HepG2 (cell line): ENCODE data around the gene PPDPF. TPM values are rescaled to one million over a fixed set of nuclear protein-coding genes. Genes with fewer than 3 reads are reported as not detected.

Experiments
- ASH2L ChIP-seq: fragments of 300-600, 200-600 bp; sonication (generic); IDR thresholded peaks from 2 replicates; pipeline ENCODE4 v1.7.0; 2017; ENCODE audit warnings: low read depth, mild to moderate bottlenecking, moderate library complexity, mixed read lengths, low read length; ENCODE audit not compliant: insufficient read length
- ATF5 ChIP-seq: sonication (generic); formaldehyde crosslinking; IDR thresholded peaks from 2 replicates; pipeline ENCODE4 v1.4.0; 2020; ENCODE audit warnings: mild to moderate bottlenecking, low read depth, missing genetic modification reagents
- BRCA1 ChIP-seq: sonication (generic); formaldehyde crosslinking; IDR thresholded peaks from 2 replicates; pipeline ENCODE4 v1.4.0; 2020; ENCODE audit warnings: missing genetic modification reagents
- BRD4 ChIP-seq: sonication (generic); formaldehyde crosslinking; IDR thresholded peaks from 2 replicates; pipeline ENCODE4 v1.4.0; 2020; ENCODE audit warnings: missing genetic modification reagents
- HHEX ChIP-seq: IDR thresholded peaks from 2 replicates; pipeline ENCODE4 v1.6.1; 2016; ENCODE audit warnings: control low read depth
- LRRFIP1 ChIP-seq: sonication (generic); formaldehyde crosslinking; conservative IDR thresholded peaks from 2 replicates; pipeline ENCODE4 v1.4.0; 2020; ENCODE audit warnings: missing genetic modification reagents
- MEIS2 ChIP-seq: sonication (generic); formaldehyde crosslinking; IDR thresholded peaks from 2 replicates; pipeline ENCODE4 v1.9.0; 2021; ENCODE audit warnings: mild to moderate bottlenecking, missing genetic modification reagents
- NR1H2 ChIP-seq: sonication (generic); formaldehyde crosslinking; IDR thresholded peaks from 2 replicates; pipeline ENCODE4 v1.8.1; 2022; ENCODE audit warnings: low read depth, missing genetic modification reagents, borderline replicate concordance
- PAXIP1 ChIP-seq: sonication (generic); formaldehyde crosslinking; conservative IDR thresholded peaks from 2 replicates; pipeline ENCODE4 v1.4.0; 2020; ENCODE audit warnings: mild to moderate bottlenecking, missing genetic modification reagents, moderate library complexity
- POLR2AphosphoS2 ChIP-seq: IDR thresholded peaks from 2 replicates; pipeline ENCODE4 v1.6.1; 2011; ENCODE audit warnings: low read depth, low read length, improper control_type of control experiment
- ZFP36L1 ChIP-seq: sonication (generic); formaldehyde crosslinking; IDR thresholded peaks from 2 replicates; pipeline ENCODE4 v1.8.0; 2022; ENCODE audit warnings: mild to moderate bottlenecking, missing genetic modification reagents, moderate library complexity
- ZNF180 ChIP-seq: sonication (generic); formaldehyde crosslinking; IDR thresholded peaks from 2 replicates; pipeline ENCODE4 v1.4.0; 2020; ENCODE audit warnings: low read depth, missing genetic modification reagents, borderline replicate concordance
- ZNF597 ChIP-seq: sonication (generic); formaldehyde crosslinking; IDR thresholded peaks from 2 replicates; pipeline ENCODE4 v1.5.0; 2020; ENCODE audit warnings: missing genetic modification reagents
- ZNF629 ChIP-seq: sonication (generic); formaldehyde crosslinking; conservative IDR thresholded peaks from 2 replicates; pipeline ENCODE4 v1.5.0; 2020; ENCODE audit warnings: missing genetic modification reagents
- ZNF710 ChIP-seq: sonication (generic); formaldehyde crosslinking; IDR thresholded peaks from 2 replicates; pipeline ENCODE4 v1.5.0; 2020; ENCODE audit warnings: mild to moderate bottlenecking, missing genetic modification reagents, borderline replicate concordance
- ZNF782 ChIP-seq: sonication (generic); formaldehyde crosslinking; IDR thresholded peaks from 2 replicates; pipeline ENCODE4 v1.4.0; 2020; ENCODE audit warnings: missing genetic modification reagents, mild to moderate bottlenecking, borderline replicate concordance
- ZNF784 ChIP-seq: sonication (generic); formaldehyde crosslinking; IDR thresholded peaks from 2 replicates; pipeline ENCODE4 v1.5.1; 2020; ENCODE audit warnings: missing genetic modification reagents, mild to moderate bottlenecking, borderline replicate concordance
- ZSCAN25 ChIP-seq: sonication (generic); formaldehyde crosslinking; IDR thresholded peaks from 2 replicates; pipeline ENCODE4 v1.8.0; 2022; ENCODE audit warnings: mild to moderate bottlenecking, missing genetic modification reagents
- polyA plus RNA-seq, 8 experiments: library from polyadenylated mRNA; depleted of rRNA in 3 of 8; stranded (reverse) in 7 of 8; unstranded in 1 of 8; fragments of >200 nt; fragmentation: Illumina TruSeq in 4 of 8; extraction: Trizol in 4 of 8; gene quantifications; 2 replicates each; pipeline versions ENCODE4 v1.2.1 to v1.2.3, GENCODE V29; 2011 to 2016; ENCODE audit warnings: low read depth in 4 of 8, missing spikeins in 1 of 8, mixed read lengths in 1 of 8; ENCODE audit not compliant: insufficient read depth in 1 of 8
- total RNA-seq, 5 experiments: library from RNA; depleted of rRNA; stranded (reverse); fragments of >200 nt; fragmentation: Illumina TruSeq; extraction: Trizol; gene quantifications; 2 replicates each; pipeline ENCODE4 v1.2.3, GENCODE V29; 2016; ENCODE audit warnings: low read depth in 1 of 5

The PPDPF gene
- total and polyA plus RNA-seq, 2 of the 13 experiments (the other 11 are each of a cell fraction or from before 2014, with no cell fraction given), result 1.8 to 7.0 TPM

GRCh38 chr20:63544241-63544957, 23.8 kb downstream of the PPDPF start (continued):
- TF ChIP-seq LRRFIP1 (no peak), NR1H2 (CRISPR knock-in tag) (no peak), ZNF597 (CRISPR knock-in tag) (no peak), PAXIP1 (CRISPR knock-in tag) (peak; percentile 85), HHEX (CRISPR knock-in tag) (no peak), ZNF710 (no peak), POLR2AphosphoS2 (no peak), ZSCAN25 (CRISPR knock-in tag) (0 out of 2 replicates have a peak, but pooled peaks have one; percentile 53), ZNF629 (CRISPR knock-in tag) (no peak), ZFP36L1 (CRISPR knock-in tag) (no peak), ZNF782 (CRISPR knock-in tag) (no peak), ZNF180 (CRISPR knock-in tag) (no peak), BRD4 (CRISPR knock-in tag) (no peak), ZNF784 (CRISPR knock-in tag) (no peak), MEIS2 (CRISPR knock-in tag) (no peak), ASH2L (peak; percentile 42), ATF5 (CRISPR knock-in tag) (no peak), BRCA1 (CRISPR knock-in tag) (no peak)
